Endothelial cell of umbilical vein (primary cell): ENCODE results near the gene SAMSN1. TPM values are rescaled to one million over a fixed set of nuclear protein-coding genes. Genes with fewer than 3 reads are reported as not detected.

Experiments used
- BruUV-seq: library from RNA; stranded (reverse); fragments of 400-500 nt; replicated peaks from 2 replicates; lab custom pipeline; 2021; lab: Mats Ljungman, UMichigan
- CTCF ChIA-PET: fragments of 300-600, 350-600 bp; sonication (Branson Sonifier 250); formaldehyde crosslinking; loops from one replicate; lab custom pipeline; 2021; ENCODE audit warnings: antibody characterized with exemption, inconsistent platforms; lab: Charles Lee
- POLR2A ChIA-PET: fragments of 300-600, 350-600 bp; sonication (Branson Sonifier 250); formaldehyde crosslinking; loops from one replicate; lab custom pipeline; 2021; ENCODE audit warnings: antibody characterized with exemption, inconsistent platforms; lab: Charles Lee
- DNase-seq: peaks from one replicate; pipeline ENCODE4 v3.0.0-alpha.2; 2011; ENCODE audit warnings: low read depth, low spot score
- FAIRE-seq: peaks from 2 replicates; lab custom pipeline; 2011; peaks lifted over from hg19 to GRCh38; lab: Jason Lieb, UNC
- H2AFZ ChIP-seq: 2 replicates; pipeline ENCODE4 v1.6.0; 2012; ENCODE audit warnings: low read depth, low read length, control low read depth, inconsistent platforms
- H3K27ac ChIP-seq: 2 replicates; pipeline ENCODE4 v1.5.1; 2011; ENCODE audit warnings: low read depth, mild to moderate bottlenecking, control low read depth, low read length, moderate library complexity; ENCODE audit not compliant: insufficient read depth
- H3K27me3 ChIP-seq, 2 experiments: 2 replicates each; pipeline versions ENCODE4 v1.6.0 to v1.6.1; 2011; ENCODE audit warnings: low read length in 2 of 2, mixed read lengths in 1 of 2; ENCODE audit not compliant: control insufficient read depth in 2 of 2, insufficient read depth in 2 of 2
- H3K36me3 ChIP-seq, 2 experiments: 2 replicates in 1 of 2; 3 replicates in 1 of 2; pipeline ENCODE4 v1.5.1; 2011; ENCODE audit warnings: low read length in 2 of 2, mild to moderate bottlenecking in 1 of 2, moderate library complexity in 1 of 2; ENCODE audit not compliant: control insufficient read depth in 2 of 2, insufficient read depth in 2 of 2; ENCODE audit errors: extremely low read depth in 1 of 2
- H3K4me1 ChIP-seq: 3 replicates; pipeline ENCODE4 v1.5.1; 2011; ENCODE audit warnings: mild to moderate bottlenecking, low read length; ENCODE audit not compliant: control insufficient read depth, insufficient read depth; ENCODE audit errors: extremely low read depth
- H3K4me2 ChIP-seq: 2 replicates; pipeline ENCODE4 v1.6.1; 2011; ENCODE audit warnings: low read length, control low read depth, mixed read lengths; ENCODE audit not compliant: insufficient read depth
- H3K4me3 ChIP-seq, 3 experiments: fragments of 200-600 bp in 1 of 3; sonication (generic), shearing (Covaris generic) in 1 of 3; replicated peaks in 1 of 3; 2 replicates each; pipeline ENCODE4 v1.5.1; 2011 to 2016; ENCODE audit warnings: control low read depth in 3 of 3, low read length in 3 of 3, mild to moderate bottlenecking in 2 of 3, inconsistent platforms in 1 of 3, low read depth in 1 of 3, moderate library complexity in 1 of 3; ENCODE audit not compliant: insufficient read depth in 1 of 3
- H3K79me2 ChIP-seq: 2 replicates; pipeline ENCODE4 v1.6.0; 2012; ENCODE audit warnings: low read length, inconsistent platforms; ENCODE audit not compliant: control insufficient read depth, insufficient read depth
- H3K9ac ChIP-seq: replicated peaks from 2 replicates; pipeline ENCODE3; 2011; ENCODE audit warnings: low read length, control low read depth; ENCODE audit not compliant: insufficient read depth; ENCODE audit errors: extremely low read depth
- H3K9me1 ChIP-seq: replicated peaks from 3 replicates; pipeline ENCODE4 v1.6.0; 2011; ENCODE audit warnings: mild to moderate bottlenecking, low read length; ENCODE audit not compliant: control insufficient read depth, insufficient read depth; ENCODE audit errors: extremely low read depth
- H3K9me3 ChIP-seq: replicated peaks from 2 replicates; pipeline ENCODE4 v1.5.1; 2012; ENCODE audit warnings: low read length, inconsistent platforms; ENCODE audit not compliant: control insufficient read depth, insufficient read depth
- H4K20me1 ChIP-seq: replicated peaks from 2 replicates; pipeline ENCODE3; 2011; ENCODE audit warnings: mild to moderate bottlenecking, low read length; ENCODE audit not compliant: control insufficient read depth, insufficient read depth; ENCODE audit errors: extremely low read depth
- EZH2 ChIP-seq: IDR thresholded peaks from 2 replicates; pipeline ENCODE4 v1.6.1; 2012; ENCODE audit warnings: borderline replicate concordance, low read depth, mild to moderate bottlenecking, moderate library complexity, low read length, inconsistent platforms; ENCODE audit not compliant: severe bottlenecking
- FOS ChIP-seq: IDR thresholded peaks from 2 replicates; pipeline ENCODE4 v1.6.1; 2011; ENCODE audit warnings: mild to moderate bottlenecking, low read length, moderate library complexity, borderline replicate concordance; ENCODE audit not compliant: insufficient read depth
- GATA2 ChIP-seq: IDR thresholded peaks from 2 replicates; pipeline ENCODE4 v1.7.0; 2011; ENCODE audit warnings: low read depth, mild to moderate bottlenecking, moderate library complexity, mixed read lengths, low read length; ENCODE audit not compliant: insufficient read length, insufficient read depth
- JUN ChIP-seq: IDR thresholded peaks from 2 replicates; pipeline ENCODE4 v1.6.1; 2011; ENCODE audit warnings: borderline replicate concordance, low read depth; ENCODE audit not compliant: insufficient read length, insufficient read depth
- MYC ChIP-seq: IDR thresholded peaks from one replicate; pipeline ENCODE4 v1.6.1; 2011; ENCODE audit warnings: mild to moderate bottlenecking, low read depth, low read length
- POLR2A ChIP-seq: IDR thresholded peaks from 2 replicates; pipeline ENCODE4 v1.6.1; 2012; ENCODE audit warnings: low read depth, mild to moderate bottlenecking, control low read depth, low read length
- POLR2AphosphoS5 ChIP-seq: IDR thresholded peaks from 2 replicates; pipeline ENCODE4 v1.6.1; 2012; ENCODE audit warnings: low read depth, mild to moderate bottlenecking, control low read depth, low read length, moderate library complexity; ENCODE audit not compliant: insufficient read depth
- dilution Hi-C: fragments of 300-500 bp; cut with MboI; formaldehyde crosslinking; loops from one replicate; pipeline ENCODE4 v1.15.0; 2019; ENCODE audit warnings: low sequenced_read_pairs; ENCODE audit not compliant: extremely low pct_ligation_motif_present
- intact Hi-C: fragments of 100-400 bp; cut with micrococcal nuclease; formaldehyde crosslinking; loops from one replicate; pipeline ENCODE4 v1.10.0; 2022
- polyA plus RNA-seq, 4 experiments: library from polyadenylated mRNA; depleted of rRNA in 3 of 4; stranded (reverse) in 3 of 4; unstranded in 1 of 4; fragments of >200 nt; gene quantifications; 2 replicates each; pipeline versions ENCODE4 v1.2.1 to v1.2.3, GENCODE V29; 2011 to 2012; ENCODE audit warnings: missing spikeins in 1 of 4
- total RNA-seq: library from RNA; stranded (reverse); gene quantifications from 2 replicates; pipeline ENCODE4 v1.2.3, GENCODE V29; 2021
- TF ChIP-seq, protein P1 (sequence below): IDR thresholded peaks from 2 replicates; pipeline ENCODE4 v1.6.1; 2011; ENCODE audit not compliant: insufficient read depth, insufficient read length
- TF ChIP-seq, protein P2 (sequence below), 2 donors: IDR thresholded peaks; 1 replicate in 1 of 2; 2 replicates in 1 of 2; pipeline ENCODE4 v1.5.1; 2011; ENCODE audit warnings: low read length in 2 of 2, mild to moderate bottlenecking in 2 of 2, moderate library complexity in 2 of 2, control low read depth in 1 of 2, inconsistent platforms in 1 of 2, low read depth in 1 of 2; ENCODE audit not compliant: insufficient read depth in 1 of 2; ENCODE audit errors: extremely low read depth in 1 of 2

Gene SAMSN1
- total and polyA plus RNA-seq, 2 donors (not counting 3 experiments of a cell fraction or from before 2014, with no cell fraction given), result 2.5 to 5.3 TPM

DNA sequence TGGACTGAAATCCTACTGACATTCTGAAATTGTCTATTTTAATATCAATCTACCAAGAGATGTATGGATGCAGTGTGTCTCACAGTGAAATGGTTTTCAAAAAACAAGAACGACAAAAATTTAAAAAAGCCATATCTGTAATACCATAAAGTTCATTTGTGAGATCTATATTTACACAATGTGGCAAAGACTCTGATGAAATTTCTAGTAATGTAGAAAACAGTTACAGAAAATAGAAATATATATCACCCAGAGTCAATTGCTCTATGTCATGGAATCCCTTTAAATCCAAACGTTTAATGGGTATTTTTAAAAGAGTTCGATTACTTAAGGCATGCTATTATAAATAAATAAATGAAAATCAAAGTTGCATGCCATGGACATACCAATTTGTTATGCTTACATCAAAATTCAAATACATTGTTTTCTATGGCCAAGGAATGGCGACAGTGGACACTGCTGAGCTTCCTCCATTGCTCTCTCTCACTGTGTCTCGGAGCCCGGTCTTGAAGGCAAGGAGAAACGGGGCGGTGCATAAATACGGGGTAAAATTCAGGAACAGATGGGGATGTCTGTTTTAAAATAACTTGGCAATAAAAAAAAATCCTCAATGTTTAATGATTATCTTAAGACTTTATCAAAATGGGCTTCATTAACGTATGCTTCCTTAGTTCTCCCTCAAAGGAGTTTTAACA lies 37.0 kb upstream of the SAMSN1 start:
- H3K9me3 ChIP-seq, result no peaks in the 10 kb centered on the region
- H4K20me1 ChIP-seq, result no peaks in the 10 kb centered on the region
- no peak overlapping the region for H3K4me3 ChIP-seq
- no peak for TF ChIP-seq EZH2
- TF ChIP-seq FOS, result no peak
- TF ChIP-seq, protein P1, sequence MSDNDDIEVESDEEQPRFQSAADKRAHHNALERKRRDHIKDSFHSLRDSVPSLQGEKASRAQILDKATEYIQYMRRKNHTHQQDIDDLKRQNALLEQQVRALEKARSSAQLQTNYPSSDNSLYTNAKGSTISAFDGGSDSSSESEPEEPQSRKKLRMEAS, result no peak
- no peak for TF ChIP-seq POLR2AphosphoS5
- TF ChIP-seq GATA2, result no peak
- TF ChIP-seq, protein P2, sequence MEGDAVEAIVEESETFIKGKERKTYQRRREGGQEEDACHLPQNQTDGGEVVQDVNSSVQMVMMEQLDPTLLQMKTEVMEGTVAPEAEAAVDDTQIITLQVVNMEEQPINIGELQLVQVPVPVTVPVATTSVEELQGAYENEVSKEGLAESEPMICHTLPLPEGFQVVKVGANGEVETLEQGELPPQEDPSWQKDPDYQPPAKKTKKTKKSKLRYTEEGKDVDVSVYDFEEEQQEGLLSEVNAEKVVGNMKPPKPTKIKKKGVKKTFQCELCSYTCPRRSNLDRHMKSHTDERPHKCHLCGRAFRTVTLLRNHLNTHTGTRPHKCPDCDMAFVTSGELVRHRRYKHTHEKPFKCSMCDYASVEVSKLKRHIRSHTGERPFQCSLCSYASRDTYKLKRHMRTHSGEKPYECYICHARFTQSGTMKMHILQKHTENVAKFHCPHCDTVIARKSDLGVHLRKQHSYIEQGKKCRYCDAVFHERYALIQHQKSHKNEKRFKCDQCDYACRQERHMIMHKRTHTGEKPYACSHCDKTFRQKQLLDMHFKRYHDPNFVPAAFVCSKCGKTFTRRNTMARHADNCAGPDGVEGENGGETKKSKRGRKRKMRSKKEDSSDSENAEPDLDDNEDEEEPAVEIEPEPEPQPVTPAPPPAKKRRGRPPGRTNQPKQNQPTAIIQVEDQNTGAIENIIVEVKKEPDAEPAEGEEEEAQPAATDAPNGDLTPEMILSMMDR (IDR thresholded peaks at IDR 0.05; ENCODE audit: extremely low read depth in 1 of 2, insufficient read depth in 1 of 2, low read depth in 1 of 2, low read length in 2 of 2), result no peak
- no peak for TF ChIP-seq MYC
- no peak for TF ChIP-seq JUN
- TF ChIP-seq POLR2A, result no peak
- DNase-seq (no peak), FAIRE-seq (no peak)
- H3K36me3 ChIP-seq, result no peaks in the 10 kb centered on the region
- H3K27ac ChIP-seq, result no peak overlapping the region
- H3K9ac ChIP-seq, result no peak overlapping the region
- no peak overlapping the region for H3K4me2 ChIP-seq
- intact Hi-C loops, result no loop called here
- no peaks in the 10 kb centered on the region for H3K4me1 ChIP-seq
- no peaks in the 10 kb centered on the region for H3K27me3 ChIP-seq
- POLR2A ChIA-PET, result no interaction called here
- H2AFZ ChIP-seq, result no peak overlapping the region
- CTCF ChIA-PET, result no interaction called here
- H3K79me2 ChIP-seq, result no peaks in the 10 kb centered on the region
- dilution Hi-C loops, result no loop called here
- no peaks in the 10 kb centered on the region for H3K9me1 ChIP-seq
- BruUV-seq, result no TSS peak
